ENCODE measurements around the gene ARHGAP1.

GRCh38 chr11:46729110-46730027 lies 28.9 kb upstream of the ARHGAP1 start:
- TF ChIP-seq SP1 (IDR thresholded peaks at IDR 0.05) = no peak
- TF ChIP-seq FOXM1 (IDR thresholded peaks at IDR 0.05; ENCODE audit: borderline replicate concordance) = no peak
- no peak for TF ChIP-seq BHLHE40 (IDR thresholded peaks at IDR 0.05; ENCODE audit: borderline replicate concordance)
- no peak for TF ChIP-seq FOXA1 (IDR thresholded peaks at IDR 0.05)
- TF ChIP-seq ZNF384 (IDR thresholded peaks at IDR 0.05) = no peak
- no peak for TF ChIP-seq HDGF (IDR thresholded peaks at IDR 0.05; ENCODE audit: borderline replicate concordance)
- no peak for TF ChIP-seq NFRKB (IDR thresholded peaks at IDR 0.05)
- TF ChIP-seq PKNOX1 (IDR thresholded peaks at IDR 0.05) = no peak
- no peak for TF ChIP-seq LEF1 (IDR thresholded peaks at IDR 0.05; ENCODE audit: borderline replicate concordance)
- TF ChIP-seq ELF4 (IDR thresholded peaks at IDR 0.05) = no peak
